Medulla oblongata (tissue), 1 donor: Measurements from ENCODE around the gene CLDN16.

Source experiments
- DNase-seq: peaks from one replicate; pipeline ENCODE4 v3.0.0-alpha.2; 2015; ENCODE audit errors: extremely low spot score

Gene CLDN16

DNA sequence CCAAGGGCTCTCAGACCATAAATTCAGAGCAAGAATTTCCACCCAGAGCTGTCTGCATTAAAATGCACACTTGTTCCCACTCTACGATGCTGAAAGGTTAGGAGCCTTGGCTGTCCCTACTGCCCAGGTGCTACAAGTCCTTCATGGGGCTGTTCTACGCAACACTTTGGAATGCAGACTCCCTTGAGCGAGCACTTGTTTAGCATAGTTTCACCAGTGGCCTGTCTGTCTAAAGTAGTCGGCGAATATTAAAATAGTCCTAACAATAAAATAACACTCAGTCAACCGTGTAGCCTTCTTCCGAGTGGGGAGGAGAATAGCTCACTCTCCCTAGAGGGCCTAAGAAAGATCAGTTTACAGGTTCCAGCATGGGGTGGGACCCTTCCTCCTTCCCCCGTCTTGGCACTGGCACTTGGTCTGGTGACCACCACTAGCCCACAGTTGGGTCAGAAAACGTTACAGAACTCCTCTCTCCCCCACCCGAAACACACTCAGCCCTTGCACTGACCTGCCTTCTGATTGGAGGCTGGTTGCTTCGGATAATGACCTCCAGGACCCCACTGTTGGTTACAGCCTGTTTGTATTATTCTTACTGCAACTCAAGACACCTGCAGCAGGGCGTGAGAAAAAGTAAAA is at the start of gene CLDN16:
TSS of gene CLDN16 (plus strand) at position 586 of the 636 bp plus-strand sequence. CDS start 167 bp downstream, outside the sequence.
- no peak for DNase-seq

- DNase-seq: no peak
Measured at GRCh38 chr3:190338717-190339116, 49.2 kb upstream of the CLDN16 start.

DNA sequence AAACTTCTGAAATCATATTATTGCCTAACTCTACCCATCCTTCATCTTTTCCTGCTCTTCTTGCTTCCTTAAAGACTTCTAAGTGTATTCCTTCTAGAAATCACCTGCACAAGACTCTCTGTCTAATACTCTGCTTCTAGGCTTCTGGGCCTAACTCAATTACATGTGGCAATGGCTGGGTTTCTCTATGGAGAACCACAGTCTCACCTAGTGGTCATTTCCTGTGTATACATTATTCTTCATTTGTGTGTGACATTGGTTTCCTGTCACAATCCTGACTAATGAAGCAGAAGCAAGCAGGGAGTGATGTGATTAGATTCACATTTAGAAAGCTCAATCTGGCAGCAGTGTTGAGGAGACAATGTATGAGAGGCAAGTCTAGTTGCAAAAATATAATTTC is 48.8 kb upstream of the CLDN16 start:
- DNase-seq: no peak

DNA sequence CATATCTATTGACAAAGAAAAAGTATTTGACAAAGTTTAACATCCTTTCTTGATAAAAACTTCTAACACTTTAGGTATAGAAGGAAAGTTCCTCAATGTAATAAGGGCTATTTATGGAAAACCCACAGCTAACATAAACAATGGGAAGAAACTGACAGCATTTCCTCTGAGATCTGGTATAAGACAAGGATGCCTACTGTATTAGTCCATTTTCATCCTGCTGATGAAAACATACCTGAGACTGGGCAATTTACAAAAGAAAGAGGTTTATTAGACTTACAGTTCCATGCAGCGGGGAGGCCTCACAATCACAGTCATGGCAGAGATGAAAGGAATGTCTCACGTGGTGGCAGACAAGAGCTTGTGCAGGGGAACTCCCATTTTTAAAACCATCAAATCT is 47.9 kb upstream of the CLDN16 start:
- no peak for DNase-seq

DNA sequence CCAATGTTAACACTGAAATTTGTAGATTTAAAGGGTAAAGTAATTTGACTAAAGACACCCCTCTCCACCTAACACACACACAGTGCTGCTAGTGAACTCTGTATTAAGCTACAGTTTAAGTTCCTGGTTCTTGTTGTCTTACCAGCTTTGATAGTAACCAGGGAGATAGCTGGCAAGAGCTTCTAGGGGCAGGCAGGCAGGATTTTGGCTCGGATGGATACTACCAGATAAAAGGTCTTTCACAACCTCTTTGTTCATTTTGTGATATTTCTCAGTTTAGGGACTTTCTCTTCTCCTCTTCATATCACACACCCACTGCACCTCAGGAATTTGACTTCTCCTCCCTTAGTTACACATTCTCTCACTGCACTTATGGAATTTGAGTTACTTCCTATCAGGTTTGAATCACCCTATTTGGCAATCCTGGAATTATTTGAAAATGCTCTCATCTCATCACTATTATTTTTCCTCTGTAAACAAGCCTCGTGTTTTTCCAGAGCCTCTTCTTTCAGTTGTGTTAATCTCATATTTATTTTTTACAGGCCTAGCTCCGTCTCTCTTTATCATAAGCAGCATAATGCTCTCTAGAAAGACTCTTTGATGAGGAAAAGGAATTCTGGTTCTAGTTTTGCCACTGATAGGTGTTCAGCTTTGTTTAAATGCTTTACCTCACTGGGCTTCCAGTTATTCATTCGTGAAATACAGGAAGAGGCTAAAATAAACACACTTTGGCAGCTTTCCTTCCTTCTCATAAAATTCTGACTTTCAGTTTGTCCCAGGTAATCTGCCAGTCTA is 42.7 kb upstream of the CLDN16 start:
- DNase-seq: no peak

DNA sequence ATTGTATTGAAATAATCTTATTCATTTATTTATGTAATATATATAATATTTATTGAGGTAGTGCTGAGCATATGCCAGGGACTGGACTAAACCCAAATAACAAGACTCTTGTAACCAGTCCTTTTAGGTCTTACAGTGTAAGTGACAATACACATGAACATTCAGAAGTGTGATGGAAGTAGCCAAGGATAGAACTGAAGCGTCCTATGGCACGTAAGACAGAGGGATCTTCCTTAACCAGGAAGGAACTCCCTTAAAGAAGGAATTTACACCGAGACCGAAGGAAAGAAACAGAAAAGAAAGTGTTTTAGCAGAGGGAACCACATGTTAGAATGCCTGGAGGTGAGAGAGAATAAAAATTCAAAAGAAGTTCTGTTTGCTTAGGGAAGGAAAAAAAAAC is 42.1 kb upstream of the CLDN16 start:
- no peak for DNase-seq

DNA sequence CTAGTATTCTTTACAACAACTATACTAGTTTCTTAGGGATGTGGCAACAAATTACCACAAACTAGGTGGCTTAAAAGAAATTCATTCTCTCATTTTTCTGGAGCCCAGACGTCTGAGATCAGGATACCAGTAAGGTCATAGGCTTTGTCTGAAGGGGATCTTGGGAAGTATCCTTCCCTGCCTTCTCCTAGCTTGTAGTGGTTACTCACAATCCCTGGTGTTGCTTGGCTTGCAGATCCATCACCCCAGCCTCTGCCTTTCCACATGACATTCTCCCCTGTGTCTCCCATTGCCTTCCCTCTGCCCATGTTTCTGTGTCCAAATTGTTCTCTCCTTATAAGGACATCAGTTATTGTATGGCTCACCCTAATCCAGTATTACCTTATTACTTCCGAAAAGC is 41.4 kb upstream of the CLDN16 start:
- DNase-seq: no peak

DNA sequence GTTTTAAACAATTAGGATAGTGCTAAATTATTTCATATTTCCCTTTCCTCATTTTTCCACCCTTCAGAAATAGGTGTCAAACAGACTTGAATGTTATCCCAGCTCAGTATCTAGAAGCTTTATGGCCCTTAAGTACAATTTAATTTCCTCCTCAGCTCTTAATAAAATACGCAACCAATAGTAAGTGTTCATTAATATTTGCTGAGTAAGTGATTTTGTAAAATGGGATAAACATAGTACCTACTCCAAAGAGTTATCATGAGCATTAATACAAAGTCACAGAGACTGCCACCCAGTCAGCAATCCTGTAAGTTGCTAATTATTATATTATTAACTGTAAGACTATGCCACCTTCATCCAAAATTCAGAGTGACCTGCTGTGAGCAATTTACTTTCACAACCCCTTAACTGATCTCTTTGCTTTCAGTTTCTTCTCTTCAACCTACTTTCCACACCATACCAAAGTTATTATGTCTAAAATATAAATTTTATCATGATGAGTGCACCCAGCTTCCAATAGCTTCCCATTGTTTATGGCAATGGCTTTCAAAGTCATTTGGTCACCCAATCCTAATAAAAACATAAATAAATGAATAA is 35.0 kb upstream of the CLDN16 start:
- no peak for DNase-seq

DNA sequence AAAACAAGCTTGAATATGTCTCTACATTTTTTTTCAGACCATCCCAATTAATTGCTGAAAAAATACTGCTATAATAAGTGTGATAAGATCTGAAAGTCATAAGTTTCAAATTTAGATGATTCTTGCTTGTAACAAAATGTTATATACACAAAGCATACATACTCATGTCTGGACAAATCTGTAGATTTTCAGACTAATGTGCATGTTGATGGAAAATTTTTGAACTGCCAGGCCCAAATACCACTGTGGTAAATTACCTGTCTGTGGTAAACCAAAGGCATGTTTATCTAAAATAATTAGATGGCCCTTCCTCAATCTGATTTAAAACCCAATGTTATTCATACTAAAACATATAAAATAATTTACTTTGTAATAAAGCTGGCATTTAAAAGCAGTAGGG is 31.7 kb upstream of the CLDN16 start:
- DNase-seq: no peak

- no peak for DNase-seq
Measured at GRCh38 chr3:190357468-190357867, 30.5 kb upstream of the CLDN16 start.

DNA sequence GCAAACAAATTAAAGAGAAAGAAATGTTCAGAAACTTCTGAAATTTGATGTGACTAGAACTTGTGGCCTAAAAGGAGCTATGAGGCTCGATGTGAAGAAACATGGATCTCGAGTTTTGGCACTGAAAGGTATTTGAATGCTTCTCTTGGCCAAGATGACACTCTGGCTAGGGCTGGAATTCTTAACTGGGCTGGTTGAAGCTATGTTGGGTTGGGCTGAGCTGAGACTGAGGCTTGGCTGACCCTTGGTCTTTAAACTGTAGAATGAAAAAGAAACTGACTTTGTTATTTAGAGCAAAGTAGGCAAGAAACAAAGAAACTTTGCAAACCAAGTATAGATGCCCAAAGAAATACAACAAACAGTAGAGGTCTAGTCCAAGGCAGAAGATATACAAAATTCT is 28.1 kb upstream of the CLDN16 start:
- DNase-seq: no peak

GRCh38 chr3:190360228-190360627 is 27.7 kb upstream of the CLDN16 start:
- DNase-seq: no peak

GRCh38 chr3:190361791-190362190 is 26.2 kb upstream of the CLDN16 start:
- no peak for DNase-seq

DNA sequence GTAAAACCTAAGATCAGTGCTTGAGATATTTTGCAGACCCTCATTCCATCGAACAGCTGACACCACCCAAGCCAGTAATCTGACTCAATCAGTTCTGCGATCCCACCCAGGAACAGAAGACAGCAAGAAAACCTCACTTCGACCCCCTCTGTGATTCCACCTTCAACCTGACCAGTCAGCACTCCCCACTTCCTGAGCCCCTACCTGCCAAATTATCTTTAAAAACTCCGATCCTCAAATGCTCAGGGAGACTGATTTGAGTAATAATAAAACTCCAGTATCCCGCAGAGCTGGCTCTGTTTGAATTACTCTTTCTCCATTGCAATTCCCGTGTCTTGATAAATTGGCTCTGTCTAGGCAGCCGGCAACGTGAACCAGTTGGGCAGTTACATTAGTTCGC is 25.7 kb upstream of the CLDN16 start:
- DNase-seq: no peak

- no peak for DNase-seq
Measured at GRCh38 chr3:190366133-190366532, 21.8 kb upstream of the CLDN16 start.

DNA sequence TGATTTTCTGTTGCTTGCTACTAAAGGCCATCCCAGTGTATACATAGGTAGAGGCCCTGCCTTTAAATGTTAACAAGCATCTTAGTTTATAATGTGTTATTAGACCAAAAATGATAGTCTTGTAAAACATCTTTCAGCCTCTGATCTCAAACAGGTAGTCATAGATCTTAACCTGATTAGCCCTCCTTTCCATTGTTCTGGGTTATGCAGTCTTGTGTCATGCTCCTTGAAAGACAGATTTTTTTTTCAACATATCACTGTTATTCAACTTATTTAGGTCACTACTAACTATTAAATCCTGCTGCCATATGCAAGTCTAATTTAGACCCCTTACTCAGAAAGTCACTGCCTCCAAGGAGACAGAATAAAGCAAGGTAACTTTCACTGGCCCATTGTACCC is 19.1 kb upstream of the CLDN16 start:
- no peak for DNase-seq

- no peak for DNase-seq
Measured at GRCh38 chr3:190369668-190370295, 18.2 kb upstream of the CLDN16 start.

GRCh38 chr3:190370369-190370768 is 17.6 kb upstream of the CLDN16 start:
- no peak for DNase-seq

DNA sequence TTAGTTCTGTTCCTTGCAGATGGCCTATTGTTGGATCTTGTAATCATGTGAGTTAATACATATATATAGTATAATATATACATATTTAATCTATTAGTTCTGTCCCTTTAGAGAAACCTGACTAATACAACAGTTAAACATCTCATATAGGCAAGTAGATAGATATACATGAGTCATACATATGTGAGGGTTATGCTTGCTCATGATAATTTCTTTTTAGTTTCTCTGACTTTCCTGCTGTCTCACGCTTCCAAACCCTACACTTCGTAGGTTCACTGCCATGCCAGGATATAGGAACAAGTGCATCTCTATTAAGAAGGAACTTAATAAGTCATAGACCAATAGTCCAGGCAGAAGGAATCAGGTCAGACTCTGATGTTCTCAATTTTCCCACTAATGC is 16.8 kb upstream of the CLDN16 start:
- no peak for DNase-seq

DNA sequence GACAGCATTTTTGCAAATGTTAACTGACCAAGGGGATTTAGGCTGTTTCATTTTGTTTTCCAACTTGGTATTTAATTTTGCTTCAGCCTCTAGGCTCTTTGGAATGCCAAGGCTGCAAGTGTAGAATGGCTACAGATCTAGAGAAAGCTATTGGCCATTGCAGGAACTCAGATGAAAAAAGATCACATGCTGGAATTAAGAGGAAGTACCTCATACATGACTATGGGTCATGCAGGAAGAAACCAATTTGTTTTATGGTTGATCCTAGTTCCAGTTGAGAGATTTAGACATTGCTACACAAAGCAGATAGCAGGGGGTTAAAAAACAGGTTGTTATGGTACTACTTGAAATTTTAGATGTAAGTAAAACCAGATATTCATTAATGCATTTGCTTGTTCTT is 12.7 kb upstream of the CLDN16 start:
- no peak for DNase-seq

- no peak for DNase-seq
Measured at GRCh38 chr3:190375671-190376070, 12.3 kb upstream of the CLDN16 start.

DNA sequence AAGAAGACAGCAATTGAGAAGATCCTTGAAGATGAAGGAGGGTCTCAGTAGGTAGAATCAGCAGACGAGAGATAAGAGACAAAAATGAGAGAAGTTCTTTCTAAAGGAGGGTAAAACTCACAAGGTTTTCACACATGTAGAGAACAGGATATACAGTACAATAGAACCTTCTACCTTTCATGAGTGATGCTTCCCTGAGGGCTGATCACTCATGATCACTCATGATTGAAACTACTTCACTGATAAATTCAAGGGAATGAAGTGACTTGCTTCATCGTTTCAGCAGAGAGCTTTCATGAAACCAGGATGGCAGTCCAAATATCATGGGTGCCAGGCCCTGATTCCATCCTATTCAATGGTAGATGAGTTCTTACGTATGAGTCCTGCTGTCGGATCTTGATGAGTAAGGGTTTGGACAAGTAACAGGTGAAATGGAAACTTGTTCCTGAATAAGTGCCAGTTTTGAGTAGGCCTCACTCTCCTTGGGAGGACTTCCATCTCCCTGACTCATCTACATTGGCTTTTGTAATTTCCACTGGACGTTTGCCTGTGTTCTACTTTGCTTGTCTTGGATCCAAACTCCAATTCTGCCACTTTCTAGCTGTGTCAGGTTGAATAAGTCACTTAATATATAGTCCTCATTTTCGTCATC is 9.6 kb upstream of the CLDN16 start:
- peak; percentile 7 for DNase-seq
